Measurements from ENCODE around the gene FANCE.

Gene FANCE

GRCh38 chr6:35495258-35496035 is 43.3 kb downstream of the FANCE start:
- no peak overlapping the region for H3K9ac ChIP-seq (ENCODE audit: low read length)
- no peak overlapping the region for H3K4me2 ChIP-seq (ENCODE audit: low read depth, low read length, poor library complexity, severe bottlenecking)

GRCh38 chr6:35496036-35496840 is 44.1 kb downstream of the FANCE start:
- Histone ChIP-seq H2AFZ (ENCODE audit: low read depth, low read length, severe bottlenecking) (no peak overlapping the region), H3K9ac (ENCODE audit: low read length) (peak overlapping the region; percentile 27; the same call in 1 of the 2 replicates), H3K9me3 (ENCODE audit: insufficient read depth, low read length) (no peaks in the 10 kb centered on the region), H3K79me2 (ENCODE audit: insufficient read depth, low read length) (no peaks in the 10 kb centered on the region), H3K9me2 (replicated peaks; ENCODE audit: insufficient read depth, low read length) (no peaks in the 10 kb centered on the region), H3K27me3 (ENCODE audit: low read length) (no peaks in the 10 kb centered on the region), H3F3A (ENCODE audit: insufficient read depth) (no peaks in the 10 kb centered on the region), H3K36me3 (ENCODE audit: low read length) (no peaks in the 10 kb centered on the region), H3K4me2 (ENCODE audit: low read depth, low read length, poor library complexity, severe bottlenecking) (peak overlapping the region; percentile 49), H3K27ac (ENCODE audit: low read depth, low read length) (no peak overlapping the region), H3K4me3 (ENCODE audit: insufficient read depth, low read length, poor library complexity, severe bottlenecking) (peak overlapping the region; percentile 47), H4K20me1 (ENCODE audit: low read depth, low read length) (no peaks in the 10 kb centered on the region)
- no peak for TF ChIP-seq CTCF (IDR thresholded peaks at IDR 0.05; ENCODE audit: insufficient read depth, low read length, poor library complexity, severe bottlenecking)
- TF ChIP-seq EZH2phosphoT487 (conservative IDR thresholded peaks at IDR 0.05; ENCODE audit: low read length) = no peak

More at GRCh38 chr6:35495258-35496035, 43.3 kb downstream of the FANCE start:
- Histone ChIP-seq H3K27ac (ENCODE audit: low read depth, low read length) (no peak overlapping the region), H2AFZ (ENCODE audit: low read depth, low read length, severe bottlenecking) (no peak overlapping the region), H3K4me3 (ENCODE audit: insufficient read depth, low read length, poor library complexity, severe bottlenecking) (no peak overlapping the region), H3K27me3 (ENCODE audit: low read length) (no peaks in the 10 kb centered on the region), H4K20me1 (ENCODE audit: low read depth, low read length) (no peaks in the 10 kb centered on the region), H3K36me3 (ENCODE audit: low read length) (no peaks in the 10 kb centered on the region), H3F3A (ENCODE audit: insufficient read depth) (no peaks in the 10 kb centered on the region), H3K9me3 (ENCODE audit: insufficient read depth, low read length) (no peaks in the 10 kb centered on the region), H3K9me2 (replicated peaks; ENCODE audit: insufficient read depth, low read length) (no peaks in the 10 kb centered on the region), H3K79me2 (ENCODE audit: insufficient read depth, low read length) (no peaks in the 10 kb centered on the region)
- TF ChIP-seq EZH2phosphoT487 (conservative IDR thresholded peaks at IDR 0.05; ENCODE audit: low read length) = no peak
- no peak for TF ChIP-seq CTCF (IDR thresholded peaks at IDR 0.05; ENCODE audit: insufficient read depth, low read length, poor library complexity, severe bottlenecking)

- Histone ChIP-seq H2AFZ (ENCODE audit: low read depth, low read length, severe bottlenecking) (peak within 1 kb of the TSS; percentile 88), H3K27me3 (ENCODE audit: low read length) (no peaks in the 10 kb centered on the region), H3K9ac (ENCODE audit: low read length) (peak within 1 kb of the TSS; percentile 54), H3K4me3 (ENCODE audit: insufficient read depth, low read length, poor library complexity, severe bottlenecking) (peak within 1 kb of the TSS; percentile 63), H3K27ac (ENCODE audit: low read depth, low read length) (no peak within 1 kb of the TSS), H3K4me2 (ENCODE audit: low read depth, low read length, poor library complexity, severe bottlenecking) (peak within 1 kb of the TSS; percentile 67), H3K9me2 (replicated peaks; ENCODE audit: insufficient read depth, low read length) (no peaks in the 10 kb centered on the region), H3K36me3 (ENCODE audit: low read length) (no peaks in the 10 kb centered on the region), H3F3A (ENCODE audit: insufficient read depth) (no peaks in the 10 kb centered on the region), H3K79me2 (ENCODE audit: insufficient read depth, low read length) (no peaks in the 10 kb centered on the region), H3K9me3 (ENCODE audit: insufficient read depth, low read length) (no peaks in the 10 kb centered on the region), H4K20me1 (ENCODE audit: low read depth, low read length) (no peaks in the 10 kb centered on the region)
- TF ChIP-seq CTCF (IDR thresholded peaks at IDR 0.05; ENCODE audit: insufficient read depth, low read length, poor library complexity, severe bottlenecking) = no peak
- TF ChIP-seq EZH2phosphoT487 (conservative IDR thresholded peaks at IDR 0.05; ENCODE audit: low read length) = no peak
Measured at GRCh38 chr6:35496841-35497570, 44.9 kb downstream of the FANCE start, which contains the start of gene TEAD3. TSS of gene TEAD3 (minus strand) at chr6:35497079.

Measured in SU-DHL-6 (cell line).